Endodermal cell (in vitro differentiated cells): ENCODE data around the gene FAM81B. TPM values are rescaled to one million over a fixed set of nuclear protein-coding genes. Genes with fewer than 3 reads are reported as not detected.

Experiments used
- DNase-seq: peaks from one replicate; pipeline ENCODE4 v3.0.0-alpha.2; 2017
- H3K27ac ChIP-seq: 2 replicates; pipeline ENCODE4 v1.5.1; 2013; ENCODE audit warnings: mild to moderate bottlenecking, low read depth, low read length, moderate library complexity
- H3K27me3 ChIP-seq: 2 replicates; pipeline ENCODE4 v1.6.1; 2013; ENCODE audit warnings: mild to moderate bottlenecking, low read length, moderate library complexity; ENCODE audit not compliant: insufficient read depth, control insufficient read depth, poor library complexity, severe bottlenecking
- H3K36me3 ChIP-seq: 2 replicates; pipeline ENCODE4 v1.7.0; 2013; ENCODE audit warnings: mild to moderate bottlenecking, low read length, moderate library complexity; ENCODE audit not compliant: control insufficient read depth, insufficient read depth
- H3K4me1 ChIP-seq: one replicate; pipeline ENCODE4 v1.7.0; 2013; ENCODE audit warnings: low read length; ENCODE audit not compliant: control insufficient read depth, insufficient read depth
- H3K4me3 ChIP-seq: 2 replicates; pipeline ENCODE4 v1.5.1; 2013; ENCODE audit warnings: mild to moderate bottlenecking, low read length, moderate library complexity
- H3K9ac ChIP-seq: 2 replicates; pipeline ENCODE4 v1.6.1; 2013; ENCODE audit warnings: mild to moderate bottlenecking, low read length, moderate library complexity; ENCODE audit not compliant: poor library complexity, severe bottlenecking; ENCODE audit errors: extremely low read depth
- H3K9me3 ChIP-seq: 2 replicates; pipeline ENCODE4 v1.6.1; 2013; ENCODE audit warnings: mild to moderate bottlenecking, low read length, moderate library complexity; ENCODE audit not compliant: control insufficient read depth
- H3K27ac Mint-ChIP-seq: 2 replicates; pipeline ENCODE4 v1.8.0; 2020; ENCODE audit warnings: mixed read lengths
- H3K27me3 Mint-ChIP-seq: 2 replicates; pipeline ENCODE4 v1.8.0; 2021; ENCODE audit warnings: mild to moderate bottlenecking, mixed read lengths; ENCODE audit not compliant: insufficient read depth
- H3K36me3 Mint-ChIP-seq: 2 replicates; pipeline ENCODE4 v1.8.0; 2020; ENCODE audit warnings: low read depth, mixed read lengths
- H3K4me1 Mint-ChIP-seq: 2 replicates; pipeline ENCODE4 v1.8.0; 2020; ENCODE audit warnings: mixed read lengths
- H3K4me3 Mint-ChIP-seq: 2 replicates; pipeline ENCODE4 v1.8.0; 2020; ENCODE audit warnings: mild to moderate bottlenecking, moderate library complexity, mixed read lengths
- H3K9me3 Mint-ChIP-seq: 2 replicates; pipeline ENCODE4 v1.8.0; 2020; ENCODE audit warnings: mild to moderate bottlenecking, mixed read lengths
- CTCF ChIP-seq: fragments of 200-600 bp; sonication (generic); conservative IDR thresholded peaks from 2 replicates; pipeline ENCODE4 v1.5.0; 2021; ENCODE audit warnings: antibody characterized with exemption, mild to moderate bottlenecking
- WGBS, 2 experiments: methylation state at CpG; one replicate each; pipeline versions ENCODE4 v1.1.5 to v1.1.7; 2013; ENCODE audit warnings: missing lambda C conversion rate in 2 of 2, mixed read lengths in 1 of 2; ENCODE audit not compliant: insufficient coverage in 1 of 2, insufficient read length in 1 of 2; 5-methylcytosine and 5-hydroxymethylcytosine counted together
- total RNA-seq, 2 donors: library from RNA; stranded (reverse); fragmentation: NEBNext Ultra II Directional in 1 of 2; extraction: Animal tissue kit (Norgen Biotek cat#: 25700) in 1 of 2; gene quantifications; 2 replicates in 1 of 2; 3 replicates in 1 of 2; pipeline ENCODE4 v1.2.1, GENCODE V29; 2021

The FAM81B gene
- total RNA-seq, 2 donors from 2014 or later: not detected

GRCh38 chr5:95445442-95445841 lies 54.3 kb downstream of the FAM81B start:
- no peak overlapping the region for H3K9ac ChIP-seq
- H3K27me3 ChIP-seq: peaks cover 3% of the 10 kb centered on the region
- WGBS, 2 experiments: 86 to 92% methylated on average over 1 to 2 of the region's 2 CpGs
- H3K9me3 Mint-ChIP-seq: no peaks in the 10 kb centered on the region
- TF ChIP-seq CTCF: no peak
- H3K4me1 ChIP-seq: peaks cover 7% of the 10 kb centered on the region
- H3K36me3 Mint-ChIP-seq: no peaks in the 10 kb centered on the region
- peaks cover 35% of the 10 kb centered on the region for H3K4me1 Mint-ChIP-seq
- H3K4me3 ChIP-seq: no peak overlapping the region
- no peak overlapping the region for H3K27ac Mint-ChIP-seq
- H3K27ac ChIP-seq: no peak overlapping the region
- H3K9me3 ChIP-seq: no peaks in the 10 kb centered on the region
- H3K27me3 Mint-ChIP-seq: no peaks in the 10 kb centered on the region
- H3K36me3 ChIP-seq: no peaks in the 10 kb centered on the region
- no peak for DNase-seq
- H3K4me3 Mint-ChIP-seq: no peak overlapping the region

- no peak for TF ChIP-seq CTCF
- no peak overlapping the region for H3K4me3 Mint-ChIP-seq
- no peaks in the 10 kb centered on the region for H3K27me3 Mint-ChIP-seq
These were observed 54.8 kb downstream of the FAM81B start for GRCh38 chr5:95445995-95446394.

GRCh38 chr5:95446560-95447221 lies 55.5 kb downstream of the FAM81B start:
- H3K9ac ChIP-seq: no peak overlapping the region
- Mint-ChIP-seq H3K27ac (peak overlapping the region; percentile 29), H3K27me3 (no peaks in the 10 kb centered on the region), H3K4me3 (no peak overlapping the region), H3K36me3 (no peaks in the 10 kb centered on the region), H3K4me1 (peaks cover 27% of the 10 kb centered on the region), H3K9me3 (no peaks in the 10 kb centered on the region)
- TF ChIP-seq CTCF: no peak
- no peaks in the 10 kb centered on the region for H3K27me3 ChIP-seq
- H3K9me3 ChIP-seq: no peaks in the 10 kb centered on the region
- DNase-seq: no peak
- no peak overlapping the region for H3K4me3 ChIP-seq
- H3K36me3 ChIP-seq: no peaks in the 10 kb centered on the region
- H3K27ac ChIP-seq: no peak overlapping the region
- peaks cover 4% of the 10 kb centered on the region for H3K4me1 ChIP-seq
- WGBS, 2 experiments: 83% methylated on average over 1 of the region's 1 CpG; no CpG with 5 or more reads in 1 of the 2 experiments

More at GRCh38 chr5:95445995-95446394, 54.8 kb downstream of the FAM81B start:
- Mint-ChIP-seq H3K9me3 (no peaks in the 10 kb centered on the region), H3K4me1 (peaks cover 30% of the 10 kb centered on the region), H3K36me3 (no peaks in the 10 kb centered on the region), H3K27ac (no peak overlapping the region)
- peaks cover 4% of the 10 kb centered on the region for H3K4me1 ChIP-seq
- no peak for DNase-seq
- no peak overlapping the region for H3K4me3 ChIP-seq
- no peaks in the 10 kb centered on the region for H3K27me3 ChIP-seq
- H3K9ac ChIP-seq: no peak overlapping the region
- H3K36me3 ChIP-seq: no peaks in the 10 kb centered on the region
- no peak overlapping the region for H3K27ac ChIP-seq
- H3K9me3 ChIP-seq: no peaks in the 10 kb centered on the region
- 92% methylated on average over 2 of the region's 2 CpGs; no CpG with 5 or more reads in 1 of the 2 experiments for WGBS, 2 experiments
